Measurements from ENCODE around the gene METTL15. TPM values are rescaled to one million over a fixed set of nuclear protein-coding genes. Genes with fewer than 3 reads are reported as not detected.

Gene METTL15
- total RNA-seq, 2 donors from 2014 or later, result 5.2 to 8.2 TPM

DNA sequence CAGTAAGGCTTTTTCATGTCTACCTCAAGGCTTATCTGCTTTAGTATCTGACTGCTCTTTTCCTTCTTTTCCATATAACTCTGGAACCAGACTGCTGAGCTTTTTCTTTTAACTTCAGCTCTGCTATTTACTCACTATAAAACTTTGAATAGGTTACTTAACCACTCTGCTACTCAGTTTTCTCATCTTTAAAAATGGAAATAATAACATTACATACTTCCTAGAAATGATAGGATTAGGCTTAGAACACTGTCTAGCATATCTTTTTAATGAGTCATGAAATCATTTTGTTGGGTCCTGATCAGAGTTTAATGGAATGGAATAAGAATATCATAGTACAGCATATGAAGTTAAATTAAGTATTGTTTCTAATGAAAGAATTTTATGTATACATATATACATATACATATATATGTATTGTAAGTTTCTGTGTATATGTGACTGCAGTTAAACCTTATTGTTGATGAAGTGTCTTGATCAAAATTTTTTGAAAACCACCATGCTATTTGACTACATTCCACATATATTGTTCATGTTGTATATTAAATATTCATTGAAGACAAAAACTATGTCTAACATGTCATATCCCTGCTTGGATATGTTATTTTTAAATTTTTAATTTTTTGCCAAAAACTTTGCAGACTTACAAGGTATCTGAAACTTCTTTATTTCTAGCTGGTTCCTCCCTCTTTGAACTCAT, 120.2 kb downstream of the METTL15 start:
- H3K9me3 ChIP-seq, result no peaks in the 10 kb centered on the region
- no peaks in the 10 kb centered on the region for H3K4me1 ChIP-seq
- no peak for TF ChIP-seq POLR2A (IDR thresholded peaks at IDR 0.05)
- TF ChIP-seq, protein P1, sequence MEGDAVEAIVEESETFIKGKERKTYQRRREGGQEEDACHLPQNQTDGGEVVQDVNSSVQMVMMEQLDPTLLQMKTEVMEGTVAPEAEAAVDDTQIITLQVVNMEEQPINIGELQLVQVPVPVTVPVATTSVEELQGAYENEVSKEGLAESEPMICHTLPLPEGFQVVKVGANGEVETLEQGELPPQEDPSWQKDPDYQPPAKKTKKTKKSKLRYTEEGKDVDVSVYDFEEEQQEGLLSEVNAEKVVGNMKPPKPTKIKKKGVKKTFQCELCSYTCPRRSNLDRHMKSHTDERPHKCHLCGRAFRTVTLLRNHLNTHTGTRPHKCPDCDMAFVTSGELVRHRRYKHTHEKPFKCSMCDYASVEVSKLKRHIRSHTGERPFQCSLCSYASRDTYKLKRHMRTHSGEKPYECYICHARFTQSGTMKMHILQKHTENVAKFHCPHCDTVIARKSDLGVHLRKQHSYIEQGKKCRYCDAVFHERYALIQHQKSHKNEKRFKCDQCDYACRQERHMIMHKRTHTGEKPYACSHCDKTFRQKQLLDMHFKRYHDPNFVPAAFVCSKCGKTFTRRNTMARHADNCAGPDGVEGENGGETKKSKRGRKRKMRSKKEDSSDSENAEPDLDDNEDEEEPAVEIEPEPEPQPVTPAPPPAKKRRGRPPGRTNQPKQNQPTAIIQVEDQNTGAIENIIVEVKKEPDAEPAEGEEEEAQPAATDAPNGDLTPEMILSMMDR (IDR thresholded peaks at IDR 0.05), result no peak
- intact Hi-C loops (cut with DNase I), result no loop called here
- no peak overlapping the region for H3K4me3 ChIP-seq
- ATAC-seq (no peak), DNase-seq (no peak)
- no peak overlapping the region for H3K27ac ChIP-seq
- H3K27me3 ChIP-seq, result no peaks in the 10 kb centered on the region
- no peaks in the 10 kb centered on the region for H3K36me3 ChIP-seq (replicated peaks in 1 of 2; ENCODE audit: insufficient read depth in 1 of 2, low read depth in 2 of 2)

DNA sequence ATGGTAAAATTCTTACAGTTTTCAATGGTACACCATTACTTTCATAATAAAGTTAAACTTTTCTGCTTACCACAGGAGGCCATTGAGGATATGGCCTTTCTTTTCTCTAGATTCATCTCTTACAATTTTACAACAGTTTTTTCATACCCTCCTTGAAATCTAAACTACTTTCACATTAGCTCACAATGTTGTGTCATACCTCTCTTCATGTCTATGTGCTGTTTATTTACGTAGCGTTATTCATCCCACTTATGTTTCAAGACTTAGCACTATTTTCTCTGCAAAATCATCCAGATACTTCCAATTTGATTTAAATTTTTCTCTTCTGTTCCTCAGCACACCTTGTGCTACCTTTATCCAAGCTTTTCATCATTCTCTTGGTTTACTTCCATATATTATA, 123.3 kb downstream of the METTL15 start:
- Histone ChIP-seq H3K27ac (no peak overlapping the region), H3K27me3 (no peaks in the 10 kb centered on the region), H3K4me1 (no peaks in the 10 kb centered on the region), H3K9me3 (no peaks in the 10 kb centered on the region), H3K4me3 (no peak overlapping the region), H3K36me3 (replicated peaks in 1 of 2; ENCODE audit: insufficient read depth in 1 of 2, low read depth in 2 of 2) (no peaks in the 10 kb centered on the region)
- WGBS, 2 donors, result 97 to 98% methylated on average over 2 of the region's 2 CpGs
- intact Hi-C loops (cut with DNase I), result no loop called here
- DNase-seq (no peak), ATAC-seq (no peak)
- TF ChIP-seq, protein P1 (IDR thresholded peaks at IDR 0.05), result no peak
- TF ChIP-seq POLR2A (IDR thresholded peaks at IDR 0.05), result no peak

DNA sequence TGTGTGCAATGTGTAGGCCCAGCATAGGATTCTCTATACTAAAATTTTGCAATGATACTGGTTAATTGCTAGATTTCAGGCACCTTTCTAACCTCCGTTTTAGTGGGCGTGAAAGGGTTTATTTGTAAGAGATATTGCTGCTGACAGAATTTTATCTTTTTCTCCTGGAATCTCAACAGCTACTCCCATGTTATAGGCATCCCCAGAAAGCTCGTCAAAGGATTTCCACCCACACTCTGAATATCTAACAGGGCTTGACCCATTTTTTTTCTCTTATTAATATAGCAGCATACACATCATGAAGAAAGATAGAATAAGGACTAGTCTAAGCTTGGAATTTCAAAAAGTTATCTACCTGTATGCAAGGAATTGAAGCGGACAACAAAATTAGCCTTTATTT, 124.5 kb downstream of the METTL15 start:
- Histone ChIP-seq H3K4me1 (no peaks in the 10 kb centered on the region), H3K36me3 (replicated peaks in 1 of 2; ENCODE audit: insufficient read depth in 1 of 2, low read depth in 2 of 2) (no peaks in the 10 kb centered on the region), H3K9me3 (no peaks in the 10 kb centered on the region), H3K4me3 (no peak overlapping the region), H3K27me3 (no peaks in the 10 kb centered on the region), H3K27ac (no peak overlapping the region)
- 90 to 93% methylated on average over 4 of the region's 4 CpGs for WGBS, 2 donors
- intact Hi-C loops (cut with DNase I), result no loop called here
- DNase-seq (no peak), ATAC-seq (no peak)
- no peak for TF ChIP-seq POLR2A (IDR thresholded peaks at IDR 0.05)
- TF ChIP-seq, protein P1 (IDR thresholded peaks at IDR 0.05), result no peak

DNA sequence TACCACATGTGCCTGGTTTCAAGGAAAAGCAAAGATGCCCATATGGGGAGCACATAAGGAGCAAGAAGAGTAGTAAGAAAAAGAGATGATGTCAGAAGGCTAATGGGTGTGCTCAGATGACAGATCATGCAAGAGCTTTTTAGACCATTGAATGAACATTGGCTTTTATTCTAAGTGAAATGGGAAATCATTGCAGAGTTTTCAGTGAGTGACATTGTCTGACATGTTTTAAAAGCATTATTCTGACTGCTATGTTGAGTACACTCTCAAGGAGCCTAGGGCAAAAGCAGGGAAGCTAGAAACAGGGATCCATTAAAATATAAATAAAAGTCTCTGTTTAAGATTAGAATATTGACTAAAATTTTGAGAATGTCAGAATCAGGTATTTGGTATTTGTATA, 133.6 kb downstream of the METTL15 start:
- intact Hi-C loops (cut with DNase I), result no loop called here
- Histone ChIP-seq H3K4me1 (no peaks in the 10 kb centered on the region), H3K27me3 (no peaks in the 10 kb centered on the region), H3K9me3 (no peaks in the 10 kb centered on the region), H3K27ac (no peak overlapping the region), H3K4me3 (no peak overlapping the region), H3K36me3 (replicated peaks in 1 of 2; ENCODE audit: insufficient read depth in 1 of 2, low read depth in 2 of 2) (no peaks in the 10 kb centered on the region)
- DNase-seq (no peak), ATAC-seq (no peak)
- TF ChIP-seq, protein P1 (IDR thresholded peaks at IDR 0.05), result no peak
- TF ChIP-seq POLR2A (IDR thresholded peaks at IDR 0.05), result no peak

DNA sequence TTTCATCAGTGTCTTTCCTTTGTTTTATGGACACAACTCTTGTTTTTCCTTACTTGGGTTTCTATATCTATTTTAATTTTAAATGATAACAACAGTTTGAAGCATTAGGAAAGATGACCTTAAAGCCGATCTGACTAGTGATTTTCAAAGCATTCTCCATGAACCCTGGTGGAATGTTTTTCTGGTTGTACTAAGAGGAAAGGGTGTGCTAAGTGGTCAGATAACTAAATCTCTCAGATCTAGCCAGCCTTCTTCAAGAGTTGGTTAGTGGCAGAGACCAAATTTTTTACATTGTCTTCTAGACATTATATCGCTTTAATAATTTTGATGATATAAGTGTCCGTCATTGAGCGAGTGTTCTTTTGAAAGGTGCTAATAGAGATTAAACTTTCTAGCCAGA, 134.4 kb downstream of the METTL15 start:
- H3K4me1 ChIP-seq, result no peaks in the 10 kb centered on the region
- H3K9me3 ChIP-seq, result no peaks in the 10 kb centered on the region
- H3K36me3 ChIP-seq (replicated peaks in 1 of 2; ENCODE audit: insufficient read depth in 1 of 2, low read depth in 2 of 2), result no peaks in the 10 kb centered on the region
- DNase-seq, result no peak
- no peak overlapping the region for H3K27ac ChIP-seq
- TF ChIP-seq POLR2A (IDR thresholded peaks at IDR 0.05), result no peak
- TF ChIP-seq, protein P1 (IDR thresholded peaks at IDR 0.05), result no peak
- 94% methylated on average over 4 of the region's 4 CpGs for WGBS, 2 donors
- ATAC-seq, result no peak
- H3K4me3 ChIP-seq, result no peak overlapping the region
- intact Hi-C loops (cut with DNase I), result no loop called here
- no peaks in the 10 kb centered on the region for H3K27me3 ChIP-seq
